Kidney (tissue), 22 donors: Measurements from ENCODE around the gene KAT2B. TPM values are rescaled to one million over a fixed set of nuclear protein-coding genes. Genes with fewer than 3 reads are reported as not detected.

Source experiments
- DNase-seq, 5 donors: peaks; one replicate each; pipeline ENCODE4 v3.0.0-alpha.2; 2013 to 2020
- FAIRE-seq: peaks from 2 replicates; lab custom pipeline; 2012; peaks lifted over from hg19 to GRCh38; lab: Jason Lieb, UNC
- H3K27ac ChIP-seq, 2 donors: one replicate each; pipeline ENCODE4 v1.7.0; 2013; ENCODE audit warnings: low read depth in 2 of 2, low read length in 2 of 2, inconsistent platforms in 1 of 2
- H3K27me3 ChIP-seq: one replicate; pipeline ENCODE4 v1.7.1; 2013; ENCODE audit warnings: low read length, inconsistent platforms; ENCODE audit not compliant: control insufficient read depth, insufficient read depth
- H3K36me3 ChIP-seq, 3 donors: one replicate each; pipeline versions ENCODE4 v1.7.0 to v1.7.1; 2013; ENCODE audit warnings: low read length in 3 of 3, control low read depth in 1 of 3, inconsistent platforms in 1 of 3; ENCODE audit not compliant: insufficient read depth in 3 of 3, control insufficient read depth in 2 of 3
- H3K4me1 ChIP-seq, 3 donors: one replicate each; pipeline versions ENCODE4 v1.7.0 to v1.7.1; 2013; ENCODE audit warnings: low read length in 3 of 3, inconsistent platforms in 1 of 3, low read depth in 1 of 3; ENCODE audit not compliant: control insufficient read depth in 2 of 3, insufficient read depth in 2 of 3
- H3K4me3 ChIP-seq, 3 donors: one replicate each; pipeline versions ENCODE4 v1.7.0 to v1.8.1; 2013; ENCODE audit warnings: low read length in 3 of 3, control low read depth in 1 of 3, inconsistent platforms in 1 of 3
- H3K9ac ChIP-seq, 3 donors: one replicate each; pipeline versions ENCODE4 v1.7.0 to v1.7.1; 2013; ENCODE audit warnings: low read length in 3 of 3, control low read depth in 1 of 3, inconsistent platforms in 1 of 3
- H3K9me3 ChIP-seq, 3 donors: one replicate each; pipeline versions ENCODE4 v1.7.0 to v1.7.1; 2013; ENCODE audit warnings: low read length in 3 of 3, control low read depth in 1 of 3, inconsistent platforms in 1 of 3; ENCODE audit not compliant: control insufficient read depth in 2 of 3, insufficient read depth in 1 of 3
- CTCF ChIP-seq: IDR thresholded peaks from 3 replicates; pipeline ENCODE4 v1.5.1; 2012; ENCODE audit warnings: mild to moderate bottlenecking, moderate library complexity, borderline replicate concordance; ENCODE audit not compliant: insufficient read depth; ENCODE audit errors: extremely low read depth
- intact Hi-C: fragments of 100-400 bp; cut with DNase I; formaldehyde crosslinking; loops from one replicate; pipeline ENCODE4 v1.11.1; 2022
- long read RNA-seq, 10 donors: library from polyadenylated mRNA in 1 of 10; unstranded in 1 of 10; transcript quantifications; one replicate each; pipeline ENCODE4 v2.0.0 and lab custom pipeline, GENCODE V29; 2021 to 2026
- polyA plus RNA-seq: library from polyadenylated mRNA; stranded (reverse); fragments of 350-450 nt; fragmentation: Illumina TruSeq; extraction: RNeasy Lipid Tissue Mini Kit (QIAGEN cat#74804); gene quantifications from one replicate; pipeline ENCODE4 v1.2.3, GENCODE V29; 2014; ENCODE audit warnings: low read depth, low replicate concordance; ENCODE audit not compliant: insufficient read depth
- total RNA-seq: library from RNA; stranded (reverse); fragmentation: NEBNext Ultra II Directional; extraction: Animal tissue kit (Norgen Biotek cat#: 25700); gene quantifications from one replicate; pipeline ENCODE4 v1.2.1, GENCODE V29; 2021
- donor health status: control.
- donor health status: control.
- donor health status: control.
- donor health status: control.
- donor health status: control.
- donor health status: DM: yes; HTN: yes; CAD: no.
- donor health status: Normal renal cell carcinoma (clear cell type).

KAT2B gene
- total RNA-seq: 30.1 TPM
- 9.5 TPM for polyA plus RNA-seq
- long read RNA-seq, donor 1, full-length matches to known transcripts: 1 of 1 reads
- long read RNA-seq, donor 1, partial matches to known transcripts: 0 of 1 reads
- long read RNA-seq, donor 1, other reads (novel, unspliced or antisense): 0 of 1 reads
- long read RNA-seq, donor 2: 0 reads
- long read RNA-seq, donor 3: 0 reads
- long read RNA-seq, donor 4, full-length matches to known transcripts: 1 of 1 reads
- long read RNA-seq, donor 4, partial matches to known transcripts: 0 of 1 reads
- long read RNA-seq, donor 4, other reads (novel, unspliced or antisense): 0 of 1 reads
- long read RNA-seq, donor 5: 0 reads
- long read RNA-seq, donor 6: 0 reads
- long read RNA-seq, donor 7, full-length matches to known transcripts: 1 of 6 reads
- long read RNA-seq, donor 7, partial matches to known transcripts: 3 of 6 reads
- long read RNA-seq, donor 7, other reads (novel, unspliced or antisense): 2 of 6 reads
- long read RNA-seq, donor 8: 0 reads
- long read RNA-seq, donor 9: 0 reads
- long read RNA-seq, donor 10, partial matches to known transcripts: 6 of 6 reads
- long read RNA-seq, donor 10, other reads (novel, unspliced or antisense): 0 of 6 reads

DNA sequence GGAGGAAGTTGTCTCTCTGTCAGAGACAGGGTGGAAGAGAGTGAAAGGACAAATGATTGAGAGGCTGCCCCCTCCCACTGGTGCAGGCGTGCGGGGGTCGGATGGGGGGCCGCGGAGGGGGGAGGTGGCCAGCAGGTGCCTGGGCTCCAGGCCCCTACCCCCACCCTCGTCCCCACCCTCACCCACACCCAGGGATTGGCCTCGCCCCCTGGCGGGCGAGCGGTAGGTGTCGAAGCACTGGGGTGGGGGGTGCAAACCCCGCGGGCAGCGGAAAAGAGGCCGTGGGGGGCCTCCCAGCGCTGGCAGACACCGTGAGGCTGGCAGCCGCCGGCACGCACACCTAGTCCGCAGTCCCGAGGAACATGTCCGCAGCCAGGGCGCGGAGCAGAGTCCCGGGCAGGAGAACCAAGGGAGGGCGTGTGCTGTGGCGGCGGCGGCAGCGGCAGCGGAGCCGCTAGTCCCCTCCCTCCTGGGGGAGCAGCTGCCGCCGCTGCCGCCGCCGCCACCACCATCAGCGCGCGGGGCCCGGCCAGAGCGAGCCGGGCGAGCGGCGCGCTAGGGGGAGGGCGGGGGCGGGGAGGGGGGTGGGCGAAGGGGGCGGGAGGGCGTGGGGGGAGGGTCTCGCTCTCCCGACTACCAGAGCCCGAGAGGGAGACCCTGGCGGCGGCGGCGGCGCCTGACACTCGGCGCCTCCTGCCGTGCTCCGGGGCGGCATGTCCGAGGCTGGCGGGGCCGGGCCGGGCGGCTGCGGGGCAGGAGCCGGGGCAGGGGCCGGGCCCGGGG lies at the start of gene KAT2B:
KAT2B (plus strand) TSS at position 682 of the 783 bp plus-strand sequence; CDS start at position 714, 32 bp downstream.
- peak; percentile 37 for TF ChIP-seq CTCF
- peak within 1 kb of the TSS; percentile 50 to 78 (median 63) for H3K9ac ChIP-seq

GRCh38 chr3:19994796-19995195 lies 45.5 kb upstream of the KAT2B start:
- FAIRE-seq (no peak), DNase-seq (no peak)
- intact Hi-C loops: no loop called here
- no peaks in the 10 kb centered on the region for H3K9me3 ChIP-seq
- no peak overlapping the region for H3K27ac ChIP-seq
- no peak overlapping the region for H3K4me3 ChIP-seq
- H3K4me1 ChIP-seq: peaks cover 0 to 2% (median 0%) of the 10 kb centered on the region in 3 donors
- no peaks in the 10 kb centered on the region for H3K27me3 ChIP-seq
- H3K9ac ChIP-seq: no peak overlapping the region
- no peaks in the 10 kb centered on the region for H3K36me3 ChIP-seq
- TF ChIP-seq CTCF: no peak

More for the DNA sequence above, at the start of gene KAT2B:
- peak within 1 kb of the TSS; percentile 95 to 96 for H3K27ac ChIP-seq
- H3K4me3 ChIP-seq: peak within 1 kb of the TSS; percentile 75 to 82 (median 78)
- DNase-seq: peak; percentile 90 to 94 (median 93)
- no peaks in the 10 kb centered on the region for H3K36me3 ChIP-seq
- H3K27me3 ChIP-seq: no peaks in the 10 kb centered on the region
- intact Hi-C loops: no loop called here
- no peak for FAIRE-seq
- H3K4me1 ChIP-seq: peaks cover 3 to 19% (median 19%) of the 10 kb centered on the region in 3 donors
- no peaks in the 10 kb centered on the region for H3K9me3 ChIP-seq

- DNase-seq (no peak), FAIRE-seq (no peak)
- no peak for TF ChIP-seq CTCF
- Histone ChIP-seq H3K27ac (no peak overlapping the region), H3K36me3 (no peaks in the 10 kb centered on the region), H3K4me1 (peaks cover 0 to 2% (median 0%) of the 10 kb centered on the region in 3 donors), H3K4me3 (no peak overlapping the region), H3K27me3 (no peaks in the 10 kb centered on the region), H3K9me3 (no peaks in the 10 kb centered on the region), H3K9ac (no peak overlapping the region)
- intact Hi-C loops: no loop called here
Observed at GRCh38 chr3:19997502-19997901, 42.7 kb upstream of the KAT2B start.
